GM21723 (cell line): Measurements from ENCODE around the gene FAM25A.
"Not testable (repeated sequence)": the region's sequence is repeated elsewhere in the genome, so short reads cannot be mapped to it uniquely, and the experiment has no call there.

Experiments
- ATAC-seq: cut with Tn5 transposase; IDR thresholded peaks from one replicate; pipeline ENCODE4 v1.9.1; 2021; ENCODE audit warnings: mild to moderate bottlenecking, moderate library complexity; ENCODE audit not compliant: unreplicated experiment

The FAM25A gene

GRCh38 chr10:87020056-87020455 lies at the start of gene FAM25A:
Gene FAM25A, plus strand, starts transcription at chr10:87020294. Its CDS starts 31 bp downstream, at chr10:87020325.
- ATAC-seq, result not testable (repeated sequence)

DNA sequence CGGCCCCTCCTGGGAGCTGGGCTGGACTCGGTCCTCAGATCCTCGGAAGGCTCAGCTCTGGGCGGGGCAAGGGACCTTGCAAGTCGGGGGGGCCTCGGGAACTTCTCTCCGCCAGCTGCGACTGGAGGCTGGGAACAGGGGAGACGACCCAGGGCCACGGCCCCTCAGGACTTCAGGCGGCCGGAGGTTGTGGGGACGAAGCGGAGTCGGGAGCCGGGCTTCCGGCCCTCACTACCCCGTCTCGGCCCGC lies 49.2 kb upstream of the FAM25A start:
- ATAC-seq, result no peak

DNA sequence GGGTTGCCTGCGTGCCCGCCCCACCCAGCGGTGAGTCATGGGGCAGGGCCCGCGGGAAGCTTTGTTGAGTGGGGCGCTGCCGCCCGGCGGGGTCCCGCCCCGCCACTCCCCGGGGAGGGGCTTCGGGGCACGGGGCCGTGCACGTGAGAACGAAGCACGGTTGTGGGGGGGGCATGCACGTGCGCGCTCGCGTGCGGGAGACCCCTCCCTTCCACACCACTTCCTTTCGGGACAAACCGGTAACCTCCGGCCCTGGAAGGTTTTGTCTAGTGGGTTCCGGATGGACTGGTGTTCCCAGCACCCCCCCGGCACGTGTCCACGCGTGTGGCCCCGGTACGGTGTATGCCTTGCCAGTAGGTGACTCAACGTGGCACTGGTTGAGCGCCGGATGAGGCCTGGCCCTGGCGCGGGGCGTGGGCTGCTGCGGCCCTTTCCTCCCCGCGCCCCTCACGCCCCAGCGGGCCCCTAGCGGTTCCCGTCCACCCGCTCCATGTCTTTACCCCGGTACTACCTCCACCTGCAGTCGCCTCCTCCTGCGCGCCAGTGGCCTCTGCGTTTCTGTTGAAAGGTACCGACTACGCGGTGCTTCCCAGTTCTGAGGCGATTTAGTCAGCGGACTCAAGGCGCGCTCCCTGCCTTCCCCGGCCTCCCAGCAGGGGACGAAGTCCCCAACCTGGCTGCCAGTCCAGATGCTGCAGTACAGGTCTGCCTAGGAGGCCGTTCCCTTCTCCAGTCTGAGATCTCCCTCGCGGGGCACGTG lies 48.7 kb upstream of the FAM25A start:
- ATAC-seq, result peak; percentile 73

DNA sequence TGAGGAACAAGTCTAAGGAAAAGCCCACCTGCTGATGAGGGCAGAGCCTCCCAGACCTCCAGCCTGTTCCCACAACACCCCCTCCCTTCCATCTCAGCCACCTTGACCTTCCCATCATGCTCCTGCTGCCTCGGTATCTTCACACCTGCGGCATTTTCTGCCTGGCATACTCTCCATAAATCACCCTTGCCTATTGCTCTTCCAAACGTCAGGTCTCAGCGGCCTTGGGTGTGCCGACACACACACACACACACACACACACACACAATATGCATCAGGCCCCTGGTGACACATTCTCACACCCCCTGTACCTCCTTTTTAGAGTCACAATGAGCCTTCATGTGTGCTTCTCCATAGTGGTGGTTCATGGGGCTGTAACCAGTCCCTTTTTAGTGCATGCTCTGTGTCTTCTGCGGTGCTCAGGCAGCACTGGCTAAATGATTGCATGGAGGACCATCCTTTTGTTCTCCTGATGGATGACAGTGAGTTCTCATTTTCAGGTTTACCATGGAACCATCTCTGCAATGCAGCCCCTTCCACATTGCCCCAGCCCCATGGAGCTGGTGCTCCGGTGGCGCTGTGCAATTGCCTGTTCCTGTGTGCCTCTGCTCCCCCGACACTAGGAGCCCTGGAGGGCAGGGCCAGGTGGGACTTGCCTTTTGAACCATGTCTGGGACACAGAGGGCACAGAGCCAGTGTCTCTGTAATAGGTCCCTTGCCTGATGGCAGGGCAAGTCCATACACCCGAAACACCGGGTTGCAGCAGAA lies 47.3 kb upstream of the FAM25A start:
- ATAC-seq, result no peak

- ATAC-seq, result no peak
Measured at GRCh38 chr10:86974484-86974883, 45.6 kb upstream of the FAM25A start.

DNA sequence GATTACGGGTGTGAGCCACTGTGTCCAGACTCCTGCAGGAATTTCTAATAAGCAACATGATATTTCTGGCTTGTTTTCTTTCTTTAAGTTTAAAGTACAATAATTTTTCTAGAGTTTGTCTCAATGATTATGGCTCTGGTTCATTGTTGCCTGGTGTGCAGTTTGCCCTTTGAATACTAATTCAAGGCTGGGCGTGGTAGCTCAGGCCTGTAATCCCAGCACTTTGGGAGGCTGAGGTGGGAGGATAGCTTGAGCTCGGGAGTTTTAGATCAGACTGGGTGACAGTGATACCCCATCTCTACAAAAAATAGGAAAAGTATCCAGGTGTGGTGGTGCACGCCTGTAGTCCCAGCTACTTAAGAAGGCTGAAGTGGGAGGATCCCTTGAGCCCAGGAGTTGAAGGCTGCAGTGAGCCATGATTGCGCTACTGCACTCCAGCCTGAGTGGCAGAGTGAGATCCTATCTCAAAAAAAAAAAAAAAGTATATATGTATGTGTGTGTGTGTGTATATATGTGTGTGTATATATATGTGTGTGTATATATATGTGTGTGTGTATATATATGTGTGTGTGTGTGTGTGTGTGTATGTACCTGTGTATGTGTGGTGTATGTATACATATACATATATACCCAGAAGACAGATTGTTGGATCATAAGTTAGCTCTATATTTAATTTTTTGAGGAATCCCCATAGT lies 43.6 kb upstream of the FAM25A start:
- ATAC-seq, result no peak

DNA sequence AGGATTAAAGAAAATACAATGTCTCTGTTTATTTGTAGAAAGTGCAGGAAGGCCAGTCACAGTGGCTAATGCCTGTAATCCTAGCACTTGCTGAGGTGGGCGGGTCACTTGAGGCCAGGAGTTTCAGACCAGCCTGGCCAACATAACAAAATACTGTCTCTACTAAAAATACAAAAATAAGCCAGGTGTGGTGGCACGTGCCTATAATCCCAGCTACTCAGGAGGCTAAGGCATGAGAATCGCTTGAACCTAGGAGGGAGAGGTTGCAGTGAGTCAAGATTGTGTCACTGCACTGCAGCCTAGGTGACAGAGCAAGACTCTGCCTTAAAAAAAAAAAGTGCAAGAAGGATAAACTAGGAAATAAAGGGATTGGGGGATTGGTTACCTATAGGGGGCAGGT lies 41.6 kb upstream of the FAM25A start:
- not testable (repeated sequence) for ATAC-seq

DNA sequence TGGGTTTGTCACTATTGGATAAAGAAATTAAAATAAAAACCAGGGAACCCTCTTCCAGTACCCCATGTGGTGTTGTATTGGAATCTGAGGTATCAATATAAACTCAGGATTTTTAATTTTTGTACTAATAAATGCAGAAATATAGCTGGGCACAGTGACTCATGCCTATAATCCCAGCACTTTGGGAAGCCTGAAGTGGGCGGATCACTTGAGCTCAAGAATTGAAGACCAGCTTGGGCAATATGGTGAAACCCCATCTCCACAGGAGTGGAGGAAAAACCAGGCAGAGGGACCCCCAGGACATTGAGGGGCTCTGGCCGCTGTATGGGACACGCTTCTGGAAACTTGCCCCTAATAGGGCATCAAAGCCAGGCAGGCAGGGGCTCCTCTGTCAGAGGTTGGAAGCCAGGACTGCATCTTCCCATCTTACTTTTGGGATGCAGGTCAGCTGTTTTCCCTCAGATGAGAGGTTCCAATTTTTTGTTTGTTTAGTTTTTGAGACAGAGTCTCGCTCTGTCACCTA lies 40.7 kb upstream of the FAM25A start:
- no peak for ATAC-seq

GRCh38 chr10:86979977-86980448 lies 40.1 kb upstream of the FAM25A start:
- no peak for ATAC-seq

DNA sequence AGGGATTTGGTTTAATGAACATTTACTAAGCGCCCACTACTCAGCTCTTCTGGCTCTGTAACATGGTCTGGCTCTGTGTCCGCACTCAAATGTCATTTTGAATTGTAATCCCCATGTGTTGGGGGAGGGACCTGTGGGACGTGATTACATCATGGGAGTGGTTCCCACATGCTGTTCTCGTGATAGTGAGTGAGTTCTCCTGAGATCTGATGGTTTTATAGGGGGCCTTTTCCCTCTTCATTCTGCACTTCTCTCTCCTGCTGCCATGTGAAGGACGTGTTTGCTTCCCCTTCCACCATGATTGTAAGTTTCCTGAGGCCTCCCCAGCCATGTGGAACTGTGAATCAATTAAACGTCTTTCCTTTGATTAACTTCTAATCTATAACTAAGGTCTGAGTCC lies 39.1 kb upstream of the FAM25A start:
- not testable (repeated sequence) for ATAC-seq

GRCh38 chr10:86981716-86982115 lies 38.4 kb upstream of the FAM25A start:
- ATAC-seq, result no peak

DNA sequence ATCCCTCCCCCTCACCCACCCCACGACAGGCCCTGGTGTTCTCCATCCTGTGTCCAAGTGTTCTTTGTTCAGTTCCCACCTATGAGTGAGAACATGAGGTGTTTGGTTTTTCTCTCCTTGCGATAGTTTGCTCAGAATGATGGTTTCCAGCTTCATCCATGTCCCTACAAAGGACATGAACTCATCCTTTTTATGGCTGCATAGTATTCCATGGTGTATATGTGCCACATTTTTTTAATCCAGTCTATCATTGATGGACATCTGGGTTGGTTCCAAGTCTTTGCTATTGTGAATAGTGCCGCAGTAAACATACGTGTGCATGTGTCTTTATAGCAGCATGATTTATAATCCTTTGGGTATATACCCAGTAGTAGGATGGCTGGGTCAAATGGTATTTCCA lies 35.6 kb upstream of the FAM25A start:
- not testable (repeated sequence) for ATAC-seq

DNA sequence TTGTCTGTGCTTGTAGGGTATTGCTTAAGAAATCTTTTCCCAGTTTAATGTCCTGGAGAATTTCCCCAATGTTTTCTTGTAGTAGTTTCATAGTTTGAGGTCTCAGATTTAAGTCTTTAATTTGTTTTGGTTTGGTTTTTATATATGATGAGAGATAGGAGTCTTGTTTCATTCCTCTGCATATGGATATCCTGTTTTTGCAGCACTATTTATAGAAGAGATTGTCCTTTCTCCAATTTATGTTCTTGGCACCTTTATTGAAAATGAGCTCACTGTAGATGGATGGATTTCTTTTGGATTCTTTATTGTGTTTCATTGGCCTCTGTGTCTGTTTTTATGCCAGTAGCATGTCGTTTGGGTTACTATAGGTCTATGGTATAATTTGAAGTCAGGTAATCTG lies 31.6 kb upstream of the FAM25A start:
- ATAC-seq, result no peak

DNA sequence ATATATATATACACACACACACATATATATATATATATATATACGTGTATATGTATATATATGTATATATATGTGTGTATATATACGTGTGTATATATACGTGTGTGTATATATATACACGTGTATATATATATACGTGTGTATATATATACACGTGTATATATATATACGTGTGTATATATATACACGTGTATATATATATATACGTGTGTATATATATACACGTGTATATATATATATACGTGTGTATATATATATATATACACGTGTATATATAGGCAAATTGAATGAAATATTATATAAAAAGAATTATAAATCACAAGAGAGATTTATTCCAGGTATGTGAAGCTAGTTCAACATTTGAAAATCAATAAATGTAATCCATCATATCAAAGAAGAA lies 28.7 kb upstream of the FAM25A start:
- not testable (repeated sequence) for ATAC-seq

GRCh38 chr10:86992456-86992855 lies 27.6 kb upstream of the FAM25A start:
- no peak for ATAC-seq

DNA sequence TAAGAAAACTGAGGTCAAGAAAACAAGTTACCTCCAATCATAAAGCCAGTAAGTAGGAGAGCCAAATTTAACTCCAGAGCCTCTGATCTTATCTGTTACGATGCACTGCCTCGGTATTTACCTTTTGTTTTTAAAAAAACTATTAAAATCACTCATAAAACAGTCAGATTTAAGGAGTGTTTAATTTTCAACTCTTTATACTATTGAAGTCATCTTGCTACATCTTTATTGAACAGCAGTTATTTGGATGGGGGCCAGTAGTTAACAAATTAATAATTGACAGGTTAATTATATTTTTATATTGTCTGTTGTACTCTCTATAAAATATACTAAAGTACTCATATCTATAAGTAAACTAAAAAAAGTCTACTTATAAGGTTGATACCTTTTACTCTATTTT lies 27.2 kb upstream of the FAM25A start:
- ATAC-seq, result no peak

- ATAC-seq, result not testable (repeated sequence)
Measured at GRCh38 chr10:86999802-87000403, 20.2 kb upstream of the FAM25A start.

GRCh38 chr10:87000491-87000890 lies 19.6 kb upstream of the FAM25A start:
- ATAC-seq, result no peak

GRCh38 chr10:87007124-87007523 lies 13.0 kb upstream of the FAM25A start:
- not testable (repeated sequence) for ATAC-seq

GRCh38 chr10:87007674-87008073 lies 12.4 kb upstream of the FAM25A start:
- ATAC-seq, result not testable (repeated sequence)

GRCh38 chr10:87008303-87008702 lies 11.8 kb upstream of the FAM25A start:
- ATAC-seq, result not testable (repeated sequence)
